IMR-90 (cell line): Measurements from ENCODE around the gene CDH23. TPM values are rescaled to one million over a fixed set of nuclear protein-coding genes. Genes with fewer than 3 reads are reported as not detected.

Experiments used
- ATAC-seq: fragments of 200-7000 bp; cut with Tn5 transposase; 2 replicates; pipeline ENCODE4 v1.9.1; 2020; ENCODE audit warnings: low read depth, mild to moderate bottlenecking, moderate library complexity
- BruUV-seq: library from RNA; stranded (reverse); fragments of 400-500 nt; replicated peaks from 2 replicates; lab custom pipeline; 2021; lab: Mats Ljungman, UMichigan
- CTCF ChIA-PET: fragments of 300-600 bp; formaldehyde crosslinking; extraction: SDS; loops from one replicate; lab custom pipeline; 2021; ENCODE audit warnings: antibody characterized with exemption; lab: Yijun Ruan, JAX
- POLR2A ChIA-PET: fragments of 300-600 bp; sonication (Branson Sonifier 250); formaldehyde crosslinking; loops from one replicate; lab custom pipeline; 2022; ENCODE audit warnings: antibody characterized with exemption; ENCODE audit not compliant: unreplicated experiment; lab: Charles Lee
- DNase-seq: peaks from one replicate; pipeline ENCODE4 v3.0.0; 2013
- H2AFZ ChIP-seq: replicated peaks from 2 replicates; pipeline ENCODE3; 2013; ENCODE audit warnings: low read length, mild to moderate bottlenecking; ENCODE audit not compliant: poor library complexity
- H2AK5ac ChIP-seq: 2 replicates; pipeline ENCODE4 v1.6.1; 2013; ENCODE audit warnings: low read depth, low read length, inconsistent platforms
- H2AK9ac ChIP-seq: replicated peaks from 2 replicates; pipeline ENCODE3; 2013; ENCODE audit warnings: mild to moderate bottlenecking, low read depth, low read length, moderate library complexity; ENCODE audit not compliant: poor library complexity
- H2BK120ac ChIP-seq: 2 replicates; pipeline ENCODE4 v1.6.1; 2013; ENCODE audit warnings: low read depth, low read length, inconsistent platforms
- H2BK15ac ChIP-seq: 3 replicates; pipeline ENCODE4 v1.6.1; 2013; ENCODE audit warnings: low read depth, low read length, inconsistent platforms
- H2BK20ac ChIP-seq: 2 replicates; pipeline ENCODE4 v1.6.1; 2013; ENCODE audit warnings: low read depth, mild to moderate bottlenecking, inconsistent platforms, low read length, moderate library complexity
- H2BK5ac ChIP-seq: 2 replicates; pipeline ENCODE4 v1.6.1; 2013; ENCODE audit warnings: mild to moderate bottlenecking, low read depth, low read length, inconsistent platforms; ENCODE audit not compliant: poor library complexity, severe bottlenecking
- H3K14ac ChIP-seq: replicated peaks from 2 replicates; pipeline ENCODE4 v1.6.1; 2013; ENCODE audit warnings: low read depth, low read length, inconsistent platforms
- H3K18ac ChIP-seq: 2 replicates; pipeline ENCODE4 v1.6.1; 2013; ENCODE audit warnings: low read depth, low read length, control low read depth
- H3K23ac ChIP-seq: 2 replicates; pipeline ENCODE4 v1.6.1; 2013; ENCODE audit warnings: low read depth, low read length, inconsistent platforms
- H3K27ac ChIP-seq: 2 replicates; pipeline ENCODE4 v1.5.1; 2013; ENCODE audit warnings: mild to moderate bottlenecking, control low read depth, low read length; ENCODE audit not compliant: insufficient read depth
- H3K27me3 ChIP-seq: 2 replicates; pipeline ENCODE4 v1.6.1; 2013; ENCODE audit warnings: low read length; ENCODE audit not compliant: control insufficient read depth, insufficient read depth
- H3K36me3 ChIP-seq: 2 replicates; pipeline ENCODE4 v1.6.1; 2013; ENCODE audit warnings: low read length, mixed read lengths; ENCODE audit not compliant: control insufficient read depth, insufficient read depth
- H3K4ac ChIP-seq: 2 replicates; pipeline ENCODE4 v1.6.1; 2013; ENCODE audit warnings: low read depth, low read length, inconsistent platforms
- H3K4me1 ChIP-seq: 2 replicates; pipeline ENCODE4 v1.6.1; 2013; ENCODE audit warnings: low read length, mixed read lengths; ENCODE audit not compliant: control insufficient read depth, insufficient read depth
- H3K4me2 ChIP-seq: 2 replicates; pipeline ENCODE4 v1.6.1; 2013; ENCODE audit warnings: low read depth, mild to moderate bottlenecking, control low read depth, low read length, moderate library complexity
- H3K4me3 ChIP-seq: 2 replicates; pipeline ENCODE4 v1.5.1; 2013; ENCODE audit warnings: low read depth, mild to moderate bottlenecking, control low read depth, low read length, moderate library complexity; ENCODE audit not compliant: insufficient read depth
- H3K56ac ChIP-seq: 2 replicates; pipeline ENCODE4 v1.6.1; 2013; ENCODE audit warnings: low read length, inconsistent platforms; ENCODE audit not compliant: insufficient read depth; ENCODE audit errors: extremely low read depth
- H3K79me1 ChIP-seq, 2 experiments: 2 replicates each; pipeline ENCODE4 v1.6.1; 2013; ENCODE audit warnings: low read length in 2 of 2, inconsistent platforms in 1 of 2, low read depth in 1 of 2
- H3K9ac ChIP-seq: 2 replicates; pipeline ENCODE4 v1.6.1; 2013; ENCODE audit warnings: low read depth, low read length, control low read depth
- H3K9me1 ChIP-seq: 2 replicates; pipeline ENCODE4 v1.6.1; 2013; ENCODE audit warnings: low read length, inconsistent platforms; ENCODE audit not compliant: insufficient read depth
- H3K9me3 ChIP-seq: 2 replicates; pipeline ENCODE4 v1.6.1; 2013; ENCODE audit warnings: low read length; ENCODE audit not compliant: control insufficient read depth, insufficient read depth
- H4K20me1 ChIP-seq: 2 replicates; pipeline ENCODE4 v1.6.1; 2013; ENCODE audit warnings: low read length, inconsistent platforms; ENCODE audit not compliant: insufficient read depth
- H4K5ac ChIP-seq: 2 replicates; pipeline ENCODE4 v1.6.1; 2013; ENCODE audit warnings: mild to moderate bottlenecking, low read depth, low read length, control low read depth
- H4K8ac ChIP-seq, 2 experiments: 2 replicates each; pipeline ENCODE4 v1.6.1; 2013; ENCODE audit warnings: low read depth in 2 of 2, low read length in 2 of 2, control low read depth in 1 of 2, inconsistent platforms in 1 of 2
- H4K91ac ChIP-seq: 2 replicates; pipeline ENCODE4 v1.6.1; 2013; ENCODE audit warnings: low read depth, low read length, inconsistent platforms; ENCODE audit not compliant: insufficient read depth
- BHLHE40 ChIP-seq: fragments of 150-350 bp; IDR thresholded peaks from 2 replicates; pipeline ENCODE4 v1.6.1; 2016; ENCODE audit warnings: mild to moderate bottlenecking, low read depth, low read length
- CEBPB ChIP-seq: IDR thresholded peaks from 2 replicates; pipeline ENCODE4 v1.6.1; 2012; ENCODE audit warnings: low read depth, low read length, improper control_type of control experiment
- CHD1 ChIP-seq: IDR thresholded peaks from 2 replicates; pipeline ENCODE4 v1.6.1; 2012; ENCODE audit warnings: low read depth, low read length, improper control_type of control experiment
- MAFK ChIP-seq: IDR thresholded peaks from 2 replicates; pipeline ENCODE4 v1.6.1; 2012; ENCODE audit warnings: low read depth, low read length, improper control_type of control experiment
- MAZ ChIP-seq: IDR thresholded peaks from 2 replicates; pipeline ENCODE4 v1.6.1; 2012; ENCODE audit warnings: low read depth, mild to moderate bottlenecking, low read length, improper control_type of control experiment, moderate library complexity, borderline replicate concordance
- MXI1 ChIP-seq: IDR thresholded peaks from 2 replicates; pipeline ENCODE4 v1.6.1; 2012; ENCODE audit warnings: low read depth, mild to moderate bottlenecking, low read length, moderate library complexity, borderline replicate concordance
- NFE2L2 ChIP-seq: fragments of 150-350 bp; IDR thresholded peaks from 2 replicates; pipeline ENCODE4 v1.6.1; 2016; ENCODE audit warnings: low read depth, mild to moderate bottlenecking, low read length
- POLR2A ChIP-seq: IDR thresholded peaks from 2 replicates; pipeline ENCODE4 v1.6.1; 2012; ENCODE audit warnings: mild to moderate bottlenecking, low read depth, low read length
- RAD21 ChIP-seq: IDR thresholded peaks from 2 replicates; pipeline ENCODE4 v1.6.1; 2012; ENCODE audit warnings: low read length, improper control_type of control experiment
- RCOR1 ChIP-seq: IDR thresholded peaks from 2 replicates; pipeline ENCODE4 v1.6.1; 2012; ENCODE audit warnings: mild to moderate bottlenecking, low read length, improper control_type of control experiment; ENCODE audit not compliant: insufficient replicate concordance
- RFX5 ChIP-seq: IDR thresholded peaks from 2 replicates; pipeline ENCODE4 v1.8.0; 2012; ENCODE audit warnings: low read depth, mild to moderate bottlenecking, low read length, moderate library complexity
- WGBS, 2 experiments: methylation state at CpG; one replicate each; pipeline versions ENCODE4 v1.1.5 to v1.1.7; 2013; ENCODE audit warnings: missing lambda C conversion rate in 2 of 2; ENCODE audit not compliant: insufficient read length in 1 of 2; ENCODE audit errors: extremely low coverage in 2 of 2; 5-methylcytosine and 5-hydroxymethylcytosine counted together
- dilution Hi-C: fragments of 300-500 bp; cut with HindIII; formaldehyde crosslinking; loops from one replicate; pipeline ENCODE4 v1.14.3; 2018; ENCODE audit warnings: low sequenced_read_pairs; ENCODE audit not compliant: unreplicated experiment
- in situ Hi-C: fragments of 300-500 bp; cut with MboI; formaldehyde crosslinking; loops from 3 replicates; pipeline ENCODE4 v1.14.3; 2019; ENCODE audit warnings: low sequenced_read_pairs, inconsistent platforms, mixed read lengths
- intact Hi-C: fragments of 100-400 bp; cut with micrococcal nuclease; formaldehyde crosslinking; loops from 2 replicates; pipeline ENCODE4 v1.10.0; 2022
- polyA plus RNA-seq, 3 experiments: library from polyadenylated mRNA; depleted of rRNA; stranded (reverse); fragments of >200 nt; gene quantifications; 2 replicates each; pipeline ENCODE4 v1.2.3, GENCODE V29; 2012; ENCODE audit warnings: low replicate concordance in 1 of 3
- total RNA-seq: library from RNA; depleted of rRNA; stranded (reverse); fragments of >200 nt; gene quantifications from 2 replicates; pipeline ENCODE4 v1.2.3, GENCODE V29; 2012
- TF ChIP-seq, protein P1 (sequence below): fragments of 150-350 bp; IDR thresholded peaks from 2 replicates; pipeline ENCODE4 v1.6.1; 2017; ENCODE audit warnings: mild to moderate bottlenecking, antibody characterized with exemption, low read length, low read depth
- TF ChIP-seq, protein P2 (sequence below): fragments of 150-350 bp; IDR thresholded peaks from 2 replicates; pipeline ENCODE4 v1.6.1; 2016; ENCODE audit warnings: low read depth, mild to moderate bottlenecking, low read length, moderate library complexity, borderline replicate concordance
- TF ChIP-seq, protein P3 (sequence below): conservative IDR thresholded peaks from 2 replicates; pipeline ENCODE4 v1.5.1; 2012; ENCODE audit warnings: mild to moderate bottlenecking, low read depth, low read length, improper control_type of control experiment

The CDH23 gene
- total and polyA plus RNA-seq, 2 of the 4 experiments (the other 2 are of a cell fraction) = under 0.01 to 0.03 TPM

GRCh38 chr10:71505862-71506261 lies 109.1 kb downstream of the CDH23 start:
- dilution Hi-C loops = no loop called here
- Histone ChIP-seq H4K8ac (no peak overlapping the region), H3K4me2 (no peak overlapping the region), H3K9me3 (peaks cover 2% of the 10 kb centered on the region; the same call in 1 of the 2 replicates), H4K5ac (no peak overlapping the region), H3K56ac (no peak overlapping the region), H3K27ac (no peak overlapping the region), H3K9ac (no peak overlapping the region), H3K79me1 (no peaks in the 10 kb centered on the region), H3K9me1 (no peaks in the 10 kb centered on the region), H2BK5ac (no peak overlapping the region), H4K91ac (no peak overlapping the region), H3K4me3 (no peak overlapping the region), H2BK120ac (no peak overlapping the region), H3K14ac (no peak overlapping the region), H3K4me1 (no peaks in the 10 kb centered on the region), H3K18ac (no peak overlapping the region), H2AK9ac (no peak overlapping the region), H3K36me3 (no peaks in the 10 kb centered on the region), H3K23ac (no peak overlapping the region), H2AK5ac (no peak overlapping the region), H2AFZ (no peak overlapping the region), H4K20me1 (no peaks in the 10 kb centered on the region), H2BK20ac (no peak overlapping the region), H3K27me3 (peaks cover 34% of the 10 kb centered on the region), H3K4ac (no peak overlapping the region), H2BK15ac (no peak overlapping the region)
- intact Hi-C loops = no loop called here
- POLR2A ChIA-PET = no interaction called here
- in situ Hi-C loops = no loop called here
- no peak for DNase-seq
- BruUV-seq = no TSS peak
- CTCF ChIA-PET = no interaction called here
- WGBS, 2 experiments = 60% methylated on average over 1 of the region's 3 CpGs; no CpG with 5 or more reads in 1 of the 2 experiments
- no peak for ATAC-seq
- TF ChIP-seq, protein P1, sequence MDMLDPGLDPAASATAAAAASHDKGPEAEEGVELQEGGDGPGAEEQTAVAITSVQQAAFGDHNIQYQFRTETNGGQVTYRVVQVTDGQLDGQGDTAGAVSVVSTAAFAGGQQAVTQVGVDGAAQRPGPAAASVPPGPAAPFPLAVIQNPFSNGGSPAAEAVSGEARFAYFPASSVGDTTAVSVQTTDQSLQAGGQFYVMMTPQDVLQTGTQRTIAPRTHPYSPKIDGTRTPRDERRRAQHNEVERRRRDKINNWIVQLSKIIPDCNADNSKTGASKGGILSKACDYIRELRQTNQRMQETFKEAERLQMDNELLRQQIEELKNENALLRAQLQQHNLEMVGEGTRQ = no peak
- TF ChIP-seq MXI1 (no peak), RFX5 (no peak), MAFK (no peak), NFE2L2 (no peak), POLR2A (no peak), RCOR1 (no peak), BHLHE40 (no peak), RAD21 (no peak), MAZ (no peak), CEBPB (no peak), CHD1 (no peak)
- TF ChIP-seq, protein P2, sequence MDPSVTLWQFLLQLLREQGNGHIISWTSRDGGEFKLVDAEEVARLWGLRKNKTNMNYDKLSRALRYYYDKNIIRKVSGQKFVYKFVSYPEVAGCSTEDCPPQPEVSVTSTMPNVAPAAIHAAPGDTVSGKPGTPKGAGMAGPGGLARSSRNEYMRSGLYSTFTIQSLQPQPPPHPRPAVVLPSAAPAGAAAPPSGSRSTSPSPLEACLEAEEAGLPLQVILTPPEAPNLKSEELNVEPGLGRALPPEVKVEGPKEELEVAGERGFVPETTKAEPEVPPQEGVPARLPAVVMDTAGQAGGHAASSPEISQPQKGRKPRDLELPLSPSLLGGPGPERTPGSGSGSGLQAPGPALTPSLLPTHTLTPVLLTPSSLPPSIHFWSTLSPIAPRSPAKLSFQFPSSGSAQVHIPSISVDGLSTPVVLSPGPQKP = no peak
- TF ChIP-seq, protein P3, sequence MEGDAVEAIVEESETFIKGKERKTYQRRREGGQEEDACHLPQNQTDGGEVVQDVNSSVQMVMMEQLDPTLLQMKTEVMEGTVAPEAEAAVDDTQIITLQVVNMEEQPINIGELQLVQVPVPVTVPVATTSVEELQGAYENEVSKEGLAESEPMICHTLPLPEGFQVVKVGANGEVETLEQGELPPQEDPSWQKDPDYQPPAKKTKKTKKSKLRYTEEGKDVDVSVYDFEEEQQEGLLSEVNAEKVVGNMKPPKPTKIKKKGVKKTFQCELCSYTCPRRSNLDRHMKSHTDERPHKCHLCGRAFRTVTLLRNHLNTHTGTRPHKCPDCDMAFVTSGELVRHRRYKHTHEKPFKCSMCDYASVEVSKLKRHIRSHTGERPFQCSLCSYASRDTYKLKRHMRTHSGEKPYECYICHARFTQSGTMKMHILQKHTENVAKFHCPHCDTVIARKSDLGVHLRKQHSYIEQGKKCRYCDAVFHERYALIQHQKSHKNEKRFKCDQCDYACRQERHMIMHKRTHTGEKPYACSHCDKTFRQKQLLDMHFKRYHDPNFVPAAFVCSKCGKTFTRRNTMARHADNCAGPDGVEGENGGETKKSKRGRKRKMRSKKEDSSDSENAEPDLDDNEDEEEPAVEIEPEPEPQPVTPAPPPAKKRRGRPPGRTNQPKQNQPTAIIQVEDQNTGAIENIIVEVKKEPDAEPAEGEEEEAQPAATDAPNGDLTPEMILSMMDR = no peak
